Uterus (tissue), 4 donors: Measurements from ENCODE around the gene NPIPA5. TPM values are rescaled to one million over a fixed set of nuclear protein-coding genes. Genes with fewer than 3 reads are reported as not detected.
"Not testable (repeated sequence)": the region's sequence is repeated elsewhere in the genome, so short reads cannot be mapped to it uniquely, and the experiment has no call there.

Experiments used
- DNase-seq, 2 donors: peaks; one replicate each; pipeline ENCODE4 v3.0.0-alpha.2; 2019 to 2020
- H3K27ac ChIP-seq, 2 donors: fragments of 200-600 bp; sonication (generic); 1 replicate in 1 of 2; 2 replicates in 1 of 2; pipeline ENCODE4 v1.5.1; 2016 to 2018
- H3K27me3 ChIP-seq, 2 donors: fragments of 200-600 bp; sonication (generic); one replicate each; pipeline ENCODE4 v1.5.1; 2018 to 2019; ENCODE audit warnings: control low read depth in 1 of 2
- H3K36me3 ChIP-seq, 2 donors: fragments of 200-600 bp; sonication (generic); one replicate each; pipeline ENCODE4 v1.5.1; 2019; ENCODE audit warnings: control low read depth in 1 of 2
- H3K4me1 ChIP-seq, 2 donors: fragments of 200-600 bp; sonication (generic); one replicate each; pipeline ENCODE4 v1.5.1; 2018 to 2019; ENCODE audit warnings: control low read depth in 1 of 2
- H3K4me3 ChIP-seq, 2 donors: fragments of 200-600 bp; sonication (generic); 1 replicate in 1 of 2; 2 replicates in 1 of 2; pipeline ENCODE4 v1.5.1; 2018 to 2019; ENCODE audit warnings: mild to moderate bottlenecking in 1 of 2
- H3K9me3 ChIP-seq, 2 donors: fragments of 200-600 bp; sonication (generic); one replicate each; pipeline ENCODE4 v1.5.1; 2019; ENCODE audit warnings: control low read depth in 1 of 2
- intact Hi-C: fragments of 100-400 bp; cut with DNase I; formaldehyde crosslinking; loops from one replicate; pipeline ENCODE4 v1.15.1; 2023; ENCODE audit warnings: low total_unique reads
- total RNA-seq, 4 donors: library from RNA; depleted of rRNA in 3 of 4; stranded (reverse); fragments of >200 nt in 3 of 4; gene quantifications; one replicate each; pipeline versions ENCODE4 v1.1.0 to v1.2.4, GENCODE V29; 2014 to 2023
- donor health status: DM: yes; HTN: yes; CAD: no.

Gene NPIPA5
- total RNA-seq, 4 donors from 2014 or later, result 0.59 to 30.9 (median 4.4) TPM; not detected in 1

DNA sequence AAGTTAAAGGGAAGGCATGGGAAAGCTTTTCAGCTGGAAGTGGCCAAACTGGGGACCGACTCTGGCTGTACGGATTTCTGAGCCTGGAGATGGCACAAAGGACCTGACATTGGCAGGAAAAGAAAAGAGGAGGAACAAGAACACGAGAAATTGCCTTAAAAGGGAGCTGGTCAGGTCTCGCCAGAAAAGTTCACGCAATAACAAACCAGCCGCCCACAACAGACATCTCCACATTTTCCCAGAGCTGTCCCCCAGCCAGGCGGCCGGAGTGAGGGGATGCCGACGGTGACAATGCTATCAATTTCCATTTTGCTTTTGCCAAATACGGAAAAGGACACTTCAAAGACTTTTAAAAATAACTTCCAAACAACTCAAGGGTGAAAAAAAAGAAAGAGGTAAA, 26.8 kb downstream of the NPIPA5 start:
- H3K36me3 ChIP-seq, H3K9me3 ChIP-seq, H3K4me3 ChIP-seq, H3K27ac ChIP-seq, intact Hi-C loops, H3K27me3 ChIP-seq, H3K4me1 ChIP-seq: not testable (repeated sequence)
- DNase-seq, result peak in 1 of 2 donors; percentile 18

DNA sequence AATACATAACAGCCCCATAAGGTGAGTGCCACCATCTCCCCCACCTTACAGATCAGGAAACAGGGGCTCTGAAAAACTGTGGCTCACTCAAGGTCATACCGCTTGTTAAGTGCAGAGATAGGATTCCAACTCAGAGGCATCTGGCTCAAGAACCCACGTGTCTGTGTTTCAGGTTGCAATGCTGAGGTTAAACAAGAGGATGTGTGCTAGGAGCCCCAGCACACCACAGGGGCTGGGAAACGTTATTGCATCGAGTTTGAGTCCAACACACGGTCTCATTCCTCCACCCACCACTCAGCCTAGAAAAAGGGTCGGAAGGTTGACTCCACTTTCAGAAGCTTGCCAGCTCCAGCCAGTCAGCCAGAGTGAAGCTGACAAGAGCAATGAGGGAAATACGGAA, 29.4 kb downstream of the NPIPA5 start:
- H3K9me3 ChIP-seq, H3K4me3 ChIP-seq, H3K4me1 ChIP-seq, DNase-seq, H3K27ac ChIP-seq, H3K36me3 ChIP-seq, H3K27me3 ChIP-seq, intact Hi-C loops: not testable (repeated sequence)

DNA sequence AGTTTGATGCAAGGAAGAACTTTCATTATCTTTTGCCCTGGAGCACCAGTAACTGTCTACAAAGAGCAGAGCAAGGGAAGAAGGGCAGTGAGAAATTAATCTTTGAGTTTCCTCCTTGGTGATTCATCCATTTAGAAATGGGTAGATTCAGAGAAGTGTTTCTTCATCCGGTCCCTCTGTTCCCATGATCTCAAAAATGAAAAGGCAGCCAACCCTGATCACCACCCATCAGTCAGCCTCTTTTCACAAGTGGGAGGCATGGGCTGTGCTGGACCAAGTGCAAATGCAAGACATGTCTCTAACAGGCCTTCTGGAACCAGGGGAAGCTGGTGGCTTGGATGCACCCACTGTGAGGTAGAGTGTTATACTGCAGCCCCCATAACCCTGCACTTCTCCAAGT, 35.8 kb downstream of the NPIPA5 start:
- H3K27me3 ChIP-seq, H3K4me3 ChIP-seq, intact Hi-C loops, H3K9me3 ChIP-seq, H3K4me1 ChIP-seq, DNase-seq, H3K36me3 ChIP-seq, H3K27ac ChIP-seq: not testable (repeated sequence)

DNA sequence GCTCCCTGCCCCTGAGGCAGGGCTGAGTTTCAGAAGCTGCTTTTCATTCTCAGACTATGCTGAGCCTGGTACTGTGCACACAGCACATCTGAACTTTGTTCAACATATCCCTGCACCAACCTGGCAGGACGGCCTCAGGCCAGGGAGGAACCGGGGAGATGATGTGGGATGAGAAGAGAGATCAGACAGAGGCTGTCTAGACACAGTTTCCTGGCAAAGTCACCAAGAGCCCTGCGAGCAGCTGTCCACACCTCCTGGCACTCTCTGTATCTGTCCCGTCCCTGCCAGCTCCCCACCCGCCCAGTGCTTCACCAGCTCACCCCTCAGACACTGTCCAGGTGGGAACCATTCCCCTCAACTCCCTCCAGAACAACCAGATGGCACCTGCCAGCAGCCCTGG, 39.1 kb downstream of the NPIPA5 start:
- H3K4me3 ChIP-seq, H3K36me3 ChIP-seq, H3K27ac ChIP-seq, DNase-seq, intact Hi-C loops, H3K4me1 ChIP-seq, H3K27me3 ChIP-seq, H3K9me3 ChIP-seq: not testable (repeated sequence)

DNA sequence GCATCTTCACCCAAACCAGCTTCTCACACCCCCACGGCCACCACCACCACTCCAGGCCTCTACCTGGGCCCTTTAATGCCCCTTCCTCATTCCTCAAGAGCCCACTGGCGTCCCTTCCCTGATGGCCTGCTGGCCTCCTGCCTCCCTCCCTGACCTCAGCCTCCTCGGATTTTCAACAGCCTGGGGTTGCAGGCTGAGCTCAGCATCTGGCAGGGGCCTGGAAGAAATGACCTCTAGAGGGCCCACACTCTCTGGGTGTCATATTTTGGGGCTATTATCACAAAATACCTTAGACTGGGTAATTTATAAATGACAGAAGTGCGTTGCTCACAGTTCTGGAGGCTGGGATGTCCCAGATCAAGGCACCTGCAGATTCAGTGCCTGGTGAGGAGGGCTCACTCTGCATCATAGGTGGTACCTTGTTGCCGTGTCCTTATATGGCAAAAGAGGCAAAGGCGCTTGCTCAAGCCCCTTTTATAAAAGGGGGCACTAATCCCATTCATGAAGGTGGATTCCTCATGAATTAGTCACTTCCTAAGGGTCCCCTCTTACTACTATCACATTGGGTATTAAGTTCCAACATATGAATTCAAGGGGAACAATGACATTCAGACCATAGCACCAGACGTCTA, 40.0 kb downstream of the NPIPA5 start:
- H3K27ac ChIP-seq, H3K27me3 ChIP-seq, DNase-seq, H3K36me3 ChIP-seq, H3K9me3 ChIP-seq, intact Hi-C loops, H3K4me3 ChIP-seq, H3K4me1 ChIP-seq: not testable (repeated sequence)

DNA sequence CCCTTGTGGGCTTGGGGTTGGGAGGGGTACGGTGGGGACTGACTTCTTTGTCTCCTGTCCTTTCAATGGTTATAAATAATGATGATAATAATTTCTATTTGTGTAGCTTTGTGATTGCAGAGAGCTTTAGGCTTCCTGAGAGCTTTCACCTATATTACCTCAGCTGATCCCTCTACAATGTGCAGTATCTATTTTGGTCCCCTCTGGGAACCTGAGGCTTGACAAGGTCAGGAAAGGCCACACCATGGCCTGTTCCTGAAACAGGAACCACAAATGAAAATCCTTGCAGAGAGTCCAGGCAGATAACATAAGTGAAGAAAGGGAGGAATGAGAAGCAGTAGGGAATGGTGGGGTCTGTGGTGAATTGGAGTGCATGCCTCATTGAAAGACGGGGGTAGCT, 42.5 kb downstream of the NPIPA5 start:
- H3K4me3 ChIP-seq, H3K27me3 ChIP-seq, H3K4me1 ChIP-seq, H3K9me3 ChIP-seq, H3K27ac ChIP-seq, DNase-seq, H3K36me3 ChIP-seq, intact Hi-C loops: not testable (repeated sequence)

DNA sequence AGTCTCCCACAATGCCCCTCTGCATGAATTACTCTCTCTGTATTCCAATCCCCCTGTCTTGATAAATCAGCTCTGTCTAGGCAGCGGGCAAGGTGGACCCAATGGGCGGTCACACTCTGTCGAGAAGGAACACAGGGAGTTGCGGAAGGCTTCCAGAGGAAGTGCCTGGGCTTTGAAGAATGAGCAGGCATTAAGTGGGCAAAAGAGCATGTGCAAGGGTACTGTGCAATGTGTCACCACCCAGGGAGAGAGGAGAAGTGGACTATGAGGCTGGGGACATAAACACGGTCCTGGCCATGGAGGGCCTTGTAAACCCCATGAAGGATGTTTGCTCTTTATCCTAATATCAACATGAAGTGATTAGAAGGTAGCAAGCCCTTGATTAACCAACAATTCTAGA, 44.1 kb downstream of the NPIPA5 start:
- intact Hi-C loops, H3K4me1 ChIP-seq, H3K4me3 ChIP-seq, DNase-seq, H3K27ac ChIP-seq, H3K36me3 ChIP-seq, H3K9me3 ChIP-seq, H3K27me3 ChIP-seq: not testable (repeated sequence)

DNA sequence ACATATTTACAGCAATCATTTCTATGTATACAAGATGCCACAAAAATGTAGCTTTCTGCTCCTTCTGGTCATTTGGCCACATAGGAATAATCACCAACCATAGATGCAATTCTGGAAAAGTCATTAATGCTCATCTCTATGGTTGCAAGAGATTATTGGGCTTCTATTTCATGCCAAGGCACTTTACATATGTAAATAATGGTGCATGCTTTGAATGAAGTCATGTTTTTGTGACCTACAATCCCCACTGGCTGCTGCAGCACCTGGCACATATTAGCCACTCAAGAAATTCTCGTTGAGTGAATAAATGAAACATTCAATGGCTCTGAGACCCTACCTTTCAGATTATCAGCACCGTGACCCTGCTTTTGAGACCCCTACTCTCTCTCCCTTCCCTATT, 47.1 kb downstream of the NPIPA5 start:
- H3K27me3 ChIP-seq, H3K36me3 ChIP-seq, H3K9me3 ChIP-seq, H3K27ac ChIP-seq, H3K4me1 ChIP-seq, DNase-seq, intact Hi-C loops, H3K4me3 ChIP-seq: not testable (repeated sequence)

DNA sequence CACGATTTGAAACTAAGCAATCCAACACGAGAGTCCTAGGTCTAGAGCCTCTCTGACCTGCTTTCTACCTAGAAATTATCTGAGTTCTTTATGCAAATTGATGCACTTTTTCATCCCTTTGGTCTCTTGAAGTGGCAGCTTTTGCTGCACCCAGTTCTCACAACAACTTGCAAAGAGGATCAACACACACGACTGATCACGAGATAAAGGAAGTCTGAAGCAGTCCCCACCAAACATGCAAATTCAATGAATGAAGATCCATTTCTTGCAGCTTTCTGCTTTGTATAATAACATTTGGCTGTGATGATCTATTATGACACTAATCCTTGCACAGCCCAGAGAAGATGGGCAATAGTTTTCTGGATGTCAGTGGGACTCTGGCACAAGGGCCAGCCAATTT, 53.1 kb downstream of the NPIPA5 start:
- intact Hi-C loops, H3K27me3 ChIP-seq, H3K36me3 ChIP-seq, H3K27ac ChIP-seq, H3K4me3 ChIP-seq, H3K9me3 ChIP-seq, H3K4me1 ChIP-seq, DNase-seq: not testable (repeated sequence)

DNA sequence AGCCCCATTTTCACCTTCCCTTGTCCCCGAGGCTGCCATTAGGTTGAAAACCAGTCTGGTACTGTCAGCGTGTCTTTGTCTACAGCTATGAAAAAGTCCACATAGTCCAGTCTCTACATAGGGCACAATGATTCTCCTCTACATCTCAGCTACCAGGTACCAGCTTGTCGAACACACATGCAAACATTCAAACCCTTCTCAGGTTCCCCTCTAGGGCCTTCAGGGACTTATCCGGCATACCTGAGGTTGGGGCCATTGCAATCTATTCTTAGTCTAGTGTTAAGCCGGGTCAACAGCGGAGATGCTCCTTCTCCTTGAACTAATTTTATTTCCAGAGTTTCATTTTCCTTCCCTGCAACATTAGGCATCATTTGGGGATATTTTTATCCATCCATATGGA, 54.7 kb downstream of the NPIPA5 start:
- H3K27me3 ChIP-seq, H3K27ac ChIP-seq, H3K4me1 ChIP-seq, H3K4me3 ChIP-seq, H3K36me3 ChIP-seq, intact Hi-C loops, H3K9me3 ChIP-seq, DNase-seq: not testable (repeated sequence)

DNA sequence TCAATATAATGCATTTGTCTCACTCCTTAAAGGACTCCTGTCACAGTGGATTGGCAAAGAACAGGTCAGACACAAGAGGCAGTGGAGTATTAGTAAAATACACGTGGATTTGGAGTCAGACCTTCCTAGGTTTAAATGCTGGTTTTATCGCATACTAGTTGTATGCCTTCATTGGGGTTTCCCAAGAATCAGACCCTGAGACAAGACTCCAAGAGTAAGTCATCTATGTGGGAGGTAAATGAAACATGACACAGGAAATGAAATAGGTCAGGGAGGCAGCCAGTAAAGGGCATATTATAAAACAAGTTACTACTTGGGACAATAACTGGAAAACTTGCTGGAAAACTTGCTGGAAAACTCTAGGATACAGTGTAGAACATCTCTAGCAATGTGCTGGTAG, 56.9 kb downstream of the NPIPA5 start:
- H3K36me3 ChIP-seq, DNase-seq, H3K4me1 ChIP-seq, H3K9me3 ChIP-seq, H3K27me3 ChIP-seq, intact Hi-C loops, H3K4me3 ChIP-seq, H3K27ac ChIP-seq: not testable (repeated sequence)

DNA sequence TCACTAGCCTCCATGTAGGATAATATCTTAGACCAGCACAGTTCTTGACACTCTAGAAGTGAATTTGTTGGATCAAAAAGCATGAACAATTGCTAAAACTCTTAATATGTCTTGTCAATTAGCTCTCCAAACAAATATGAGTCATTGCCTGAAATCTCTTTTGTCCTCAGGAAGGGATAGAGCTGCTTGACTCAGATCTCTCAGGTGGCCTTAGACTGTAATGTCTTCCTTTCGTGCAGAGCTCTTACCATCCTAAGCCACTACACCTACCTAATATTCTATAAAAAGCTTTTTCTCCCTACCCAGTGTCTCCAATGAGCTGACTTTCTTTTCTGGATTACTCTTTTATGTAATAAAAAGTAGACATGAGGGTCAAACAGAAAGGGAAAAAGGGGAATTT, 63.5 kb downstream of the NPIPA5 start:
- H3K4me3 ChIP-seq, intact Hi-C loops, DNase-seq, H3K36me3 ChIP-seq, H3K27ac ChIP-seq, H3K27me3 ChIP-seq, H3K4me1 ChIP-seq, H3K9me3 ChIP-seq: not testable (repeated sequence)
